Activated CD4-positive, CD25-positive, alpha-beta regulatory T cell treated with anti-CD3 and anti-CD28 coated beads, Interleukin-2, amount 50 U/mL, for 24 hours (primary cell): ENCODE data around the gene TBX10.
"Not testable (repeated sequence)": the region's sequence is repeated elsewhere in the genome, so short reads cannot be mapped to it uniquely, and the experiment has no call there.

ENCODE experiments used
- ATAC-seq, 2 donors: fragments of 150-1000 bp; cut with Tn5 transposase; one replicate each; pipeline ENCODE4 v1.10.0; 2021; ENCODE audit warnings: mild to moderate bottlenecking in 1 of 2, moderate library complexity in 1 of 2

Gene TBX10

DNA sequence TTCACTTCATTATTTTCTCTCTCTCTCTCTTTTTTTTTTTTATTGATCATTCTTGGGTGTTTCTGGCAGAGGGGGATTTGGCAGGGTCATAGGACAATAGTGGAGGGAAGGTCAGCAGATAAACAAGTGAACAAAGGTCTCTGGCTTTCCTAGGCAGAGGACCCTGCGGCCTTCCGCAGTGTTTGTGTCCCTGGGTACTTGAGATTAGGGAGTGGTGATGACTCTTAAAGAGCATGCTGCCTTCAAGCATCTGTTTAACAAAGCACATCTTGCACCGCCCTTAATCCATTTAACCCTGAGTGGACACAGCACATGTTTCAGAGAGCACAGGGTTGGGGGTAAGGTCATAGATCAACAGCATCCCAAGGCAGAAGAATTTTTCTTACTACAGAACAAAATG is 42.1 kb downstream of the TBX10 start:
- ATAC-seq = not testable (repeated sequence)

DNA sequence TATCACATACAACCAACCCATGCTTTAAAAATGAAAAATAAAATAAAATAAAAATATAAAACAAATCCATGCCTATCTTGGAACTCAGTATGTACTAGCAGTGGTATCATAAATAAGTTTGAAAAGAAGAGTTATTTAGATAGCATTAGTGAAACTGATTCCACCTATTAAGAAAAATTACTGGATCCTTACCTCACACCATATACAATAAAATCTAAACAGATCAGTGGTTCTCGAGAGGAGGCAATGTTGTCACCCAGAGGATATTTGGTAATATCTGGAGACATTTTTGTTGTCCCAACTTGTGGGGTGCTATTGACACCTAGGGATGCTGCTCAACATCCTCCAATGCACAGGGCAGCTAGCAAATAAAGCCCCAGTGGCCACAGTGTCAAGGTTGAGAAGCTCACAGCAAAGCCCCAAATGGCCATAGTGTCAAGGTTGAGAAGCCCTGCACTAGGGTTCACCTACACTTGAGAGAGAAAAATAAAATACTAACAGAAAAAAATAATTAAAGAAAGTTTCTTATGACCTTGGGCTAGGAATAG is 42.7 kb downstream of the TBX10 start:
- no peak for ATAC-seq

DNA sequence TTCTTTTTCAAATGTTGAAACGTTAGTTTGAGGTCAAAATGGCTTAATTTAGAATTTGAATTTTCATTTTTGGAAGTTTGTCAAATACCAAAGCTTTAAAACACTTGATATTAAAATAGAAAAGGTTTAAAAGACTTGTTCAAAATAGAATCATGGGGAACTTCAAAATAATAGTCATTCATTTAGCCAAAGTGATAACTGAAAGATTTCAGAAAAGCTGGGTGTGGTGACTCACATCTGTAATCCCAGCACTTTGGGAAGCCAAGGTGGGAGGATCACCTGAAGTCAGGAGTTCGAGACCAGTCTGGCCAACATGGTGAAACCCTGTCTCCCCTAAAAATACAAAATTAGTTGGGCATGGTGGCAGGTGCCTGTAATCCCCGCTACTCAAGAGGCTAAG is 45.1 kb downstream of the TBX10 start:
- no peak for ATAC-seq

DNA sequence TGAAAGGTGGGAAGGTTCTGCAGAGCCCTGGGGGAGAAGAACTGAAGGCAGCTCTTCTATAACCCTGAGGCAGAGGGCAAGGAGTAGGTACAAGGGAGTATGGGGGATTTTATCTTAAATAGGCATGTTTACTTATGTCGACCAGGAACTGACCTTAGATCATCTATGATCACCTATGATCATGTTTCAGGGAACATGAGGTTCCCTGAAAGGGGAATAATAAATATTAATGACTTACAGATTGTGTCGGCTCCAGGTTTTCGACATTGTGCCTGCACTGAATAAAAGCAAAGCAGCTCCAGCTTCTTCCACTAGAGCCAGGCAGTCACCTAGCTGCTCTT is 46.0 kb downstream of the TBX10 start:
- no peak for ATAC-seq

DNA sequence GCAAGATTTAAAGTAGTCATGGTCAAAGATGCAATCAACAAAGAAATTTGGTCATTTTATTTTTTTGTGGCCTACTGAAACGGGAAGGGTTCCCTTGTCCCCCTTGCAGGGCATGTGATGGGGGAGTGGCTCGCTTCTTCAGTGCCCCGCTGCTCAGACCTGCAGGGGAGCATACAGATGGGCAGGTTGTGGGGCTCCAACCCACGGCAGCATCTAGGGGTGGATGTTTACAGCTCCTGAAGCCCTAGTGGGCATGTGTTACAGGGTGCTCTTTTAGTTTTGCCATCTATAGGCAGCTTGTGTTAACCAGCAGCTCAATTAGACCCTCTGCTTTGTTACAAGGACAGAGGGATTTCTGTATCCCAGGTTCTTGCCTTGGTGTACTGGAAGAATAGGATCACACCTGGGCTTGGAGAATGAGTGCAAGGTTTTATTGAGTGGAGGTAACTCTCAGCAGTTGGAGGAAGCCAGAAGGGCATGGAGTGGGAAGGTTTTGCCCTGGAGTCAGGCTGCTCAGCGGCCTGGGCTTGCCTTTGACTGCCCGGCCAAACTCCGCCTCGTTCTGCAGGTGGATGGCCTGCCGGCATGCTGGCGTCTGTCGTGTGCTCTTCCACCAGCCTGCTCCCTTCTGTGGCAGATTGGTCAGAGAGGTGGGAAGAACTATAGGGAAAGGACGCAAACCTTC is 46.5 kb downstream of the TBX10 start:
- no peak for ATAC-seq

DNA sequence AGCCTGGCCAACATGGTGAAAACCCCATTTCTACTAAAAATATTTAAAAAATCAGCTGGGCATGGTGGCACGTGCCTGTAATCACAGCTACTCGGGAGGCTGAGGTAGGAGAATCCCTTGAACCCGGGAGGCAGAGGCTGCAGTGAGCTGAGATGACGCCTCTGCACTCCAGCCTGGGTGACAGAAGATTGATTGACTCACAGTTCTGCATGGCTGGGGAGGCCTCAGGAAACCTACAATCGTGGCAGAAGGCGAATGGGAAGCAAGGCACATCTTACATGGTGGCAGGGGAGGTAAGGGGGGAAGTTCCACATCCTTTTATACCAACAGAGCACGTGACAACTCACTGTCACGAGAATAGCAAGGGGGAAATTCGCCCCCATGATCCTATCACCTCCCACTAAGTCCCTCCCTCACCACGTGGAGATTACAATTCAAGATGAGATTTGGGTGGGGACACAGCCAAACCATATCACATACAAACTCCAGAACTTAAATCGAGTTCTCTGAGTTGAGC is 50.6 kb downstream of the TBX10 start:
- not testable (repeated sequence) for ATAC-seq

DNA sequence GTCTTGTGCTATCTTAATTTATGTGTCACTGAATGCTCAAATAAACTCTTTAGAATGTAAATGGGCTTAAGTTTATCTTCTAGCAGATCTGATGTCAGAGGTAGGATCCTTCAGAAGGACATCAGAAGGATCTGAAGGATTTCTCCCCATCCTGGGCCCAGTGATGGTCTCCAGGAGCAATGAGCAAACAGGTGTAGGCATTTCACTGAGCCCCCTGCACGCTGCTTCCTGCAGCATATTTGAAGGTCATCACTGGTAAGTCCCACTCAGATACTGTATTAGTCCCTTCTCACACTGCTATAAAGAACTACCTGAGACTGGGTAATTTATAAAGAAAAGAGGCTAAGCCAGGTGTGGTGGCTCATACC is 51.4 kb downstream of the TBX10 start:
- no peak for ATAC-seq

DNA sequence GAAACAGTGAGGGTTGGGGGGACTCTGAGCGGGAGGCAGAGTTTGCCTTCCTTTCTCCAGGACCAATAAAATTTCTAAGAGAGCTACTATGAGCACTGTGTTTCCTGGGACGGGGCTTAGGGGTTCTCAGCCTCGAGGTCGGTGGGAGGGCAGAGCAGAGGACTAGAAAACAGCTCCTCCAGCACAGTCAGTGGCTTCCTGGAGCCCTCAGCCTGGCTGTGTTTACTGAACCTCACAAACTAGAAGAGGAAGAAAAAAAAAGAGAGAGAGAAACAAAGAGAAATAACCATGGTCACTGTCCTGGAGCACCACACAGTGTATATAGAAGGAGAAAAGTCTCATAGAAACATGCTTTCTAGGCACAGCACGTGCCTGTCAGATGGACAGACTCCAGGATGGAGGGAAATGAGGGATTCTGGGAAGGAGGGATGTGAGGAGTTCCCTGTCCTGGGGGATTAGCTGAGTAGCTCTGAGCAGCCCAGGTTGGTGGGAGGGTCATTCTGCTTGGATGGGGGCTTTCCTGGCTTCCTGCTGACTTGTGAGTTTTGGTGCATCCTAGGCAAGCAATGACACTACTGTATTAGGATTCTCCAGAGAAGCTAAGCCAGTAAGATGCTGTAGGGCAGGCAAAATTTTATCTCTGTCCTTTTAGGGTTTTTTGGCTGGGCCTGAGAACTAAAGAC is 52.9 kb downstream of the TBX10 start:
- no peak for ATAC-seq

DNA sequence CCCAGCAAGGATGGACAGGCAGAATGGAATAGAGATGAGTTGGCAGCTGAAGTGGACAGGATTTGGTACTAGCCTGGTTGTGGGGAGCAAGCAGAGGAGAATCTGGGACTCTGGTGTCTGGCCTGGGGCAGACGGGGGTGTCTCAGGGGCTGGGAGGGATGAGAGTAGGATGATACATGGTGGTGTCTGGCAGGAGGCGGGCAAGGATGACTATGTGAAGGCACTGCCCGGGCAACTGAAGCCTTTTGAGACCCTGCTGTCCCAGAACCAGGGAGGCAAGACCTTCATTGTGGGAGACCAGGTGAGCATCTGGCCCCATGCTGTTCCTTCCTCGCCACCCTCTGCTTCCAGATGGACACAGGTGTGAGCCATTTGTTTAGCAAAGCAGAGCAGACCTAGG is 53.7 kb downstream of the TBX10 start:
- no peak for ATAC-seq

DNA sequence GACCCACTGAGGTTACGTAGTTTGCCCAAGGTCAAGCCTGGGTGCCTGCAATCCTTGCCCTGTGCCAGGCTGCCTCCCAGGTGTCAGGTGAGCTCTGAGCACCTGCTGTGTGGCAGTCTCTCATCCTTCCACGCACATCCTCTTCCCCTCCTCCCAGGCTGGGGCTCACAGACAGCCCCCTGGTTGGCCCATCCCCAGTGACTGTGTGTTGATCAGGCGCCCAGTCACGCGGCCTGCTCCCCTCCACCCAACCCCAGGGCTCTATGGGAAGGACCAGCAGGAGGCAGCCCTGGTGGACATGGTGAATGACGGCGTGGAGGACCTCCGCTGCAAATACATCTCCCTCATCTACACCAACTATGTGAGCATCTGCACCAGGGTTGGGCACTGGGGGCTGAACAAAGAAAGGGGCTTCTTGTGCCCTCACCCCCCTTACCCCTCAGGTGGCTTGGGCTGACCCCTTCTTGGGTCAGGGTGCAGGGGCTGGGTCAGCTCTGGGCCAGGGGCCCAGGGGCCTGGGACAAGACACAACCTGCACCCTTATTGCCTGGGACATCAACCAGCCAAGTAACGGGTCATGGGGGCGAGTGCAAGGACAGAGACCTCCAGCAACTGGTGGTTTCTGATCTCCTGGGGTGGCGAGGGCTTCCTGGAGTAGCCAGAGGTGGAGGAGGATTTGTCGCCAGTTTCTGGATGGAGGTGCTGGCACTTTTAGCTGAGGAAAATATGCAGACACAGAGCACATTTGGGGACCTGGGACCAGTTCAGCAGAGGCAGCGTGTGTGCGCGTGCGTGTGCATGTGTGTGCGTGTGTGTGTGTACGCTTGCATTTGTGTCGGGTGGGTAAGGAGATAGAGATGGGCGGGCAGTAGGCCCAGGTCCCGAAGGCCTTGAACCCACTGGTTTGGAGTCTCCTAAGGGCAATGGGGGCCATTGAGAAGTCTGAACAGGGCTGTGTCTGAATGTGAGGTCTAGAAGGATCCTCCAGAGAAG is 54.4 kb downstream of the TBX10 start:
- ATAC-seq = no peak

DNA sequence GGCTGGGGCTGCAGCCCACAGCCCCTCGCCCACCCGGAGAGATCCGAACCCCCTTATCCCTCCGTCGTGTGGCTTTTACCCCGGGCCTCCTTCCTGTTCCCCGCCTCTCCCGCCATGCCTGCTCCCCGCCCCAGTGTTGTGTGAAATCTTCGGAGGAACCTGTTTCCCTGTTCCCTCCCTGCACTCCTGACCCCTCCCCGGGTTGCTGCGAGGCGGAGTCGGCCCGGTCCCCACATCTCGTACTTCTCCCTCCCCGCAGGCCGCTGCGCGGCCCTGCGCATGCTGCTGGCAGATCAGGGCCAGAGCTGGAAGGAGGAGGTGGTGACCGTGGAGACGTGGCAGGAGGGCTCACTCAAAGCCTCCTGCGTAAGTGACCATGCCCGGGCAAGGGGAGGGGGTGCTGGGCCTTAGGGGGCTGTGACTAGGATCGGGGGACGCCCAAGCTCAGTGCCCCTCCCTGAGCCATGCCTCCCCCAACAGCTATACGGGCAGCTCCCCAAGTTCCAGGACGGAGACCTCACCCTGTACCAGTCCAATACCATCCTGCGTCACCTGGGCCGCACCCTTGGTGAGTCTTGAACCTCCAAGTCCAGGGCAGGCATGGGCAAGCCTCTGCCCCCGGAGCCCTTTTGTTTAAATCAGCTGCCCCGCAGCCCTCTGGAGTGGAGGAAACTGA is 55.2 kb downstream of the TBX10 start:
- ATAC-seq = peak in 1 of 2 donors; percentile 0

DNA sequence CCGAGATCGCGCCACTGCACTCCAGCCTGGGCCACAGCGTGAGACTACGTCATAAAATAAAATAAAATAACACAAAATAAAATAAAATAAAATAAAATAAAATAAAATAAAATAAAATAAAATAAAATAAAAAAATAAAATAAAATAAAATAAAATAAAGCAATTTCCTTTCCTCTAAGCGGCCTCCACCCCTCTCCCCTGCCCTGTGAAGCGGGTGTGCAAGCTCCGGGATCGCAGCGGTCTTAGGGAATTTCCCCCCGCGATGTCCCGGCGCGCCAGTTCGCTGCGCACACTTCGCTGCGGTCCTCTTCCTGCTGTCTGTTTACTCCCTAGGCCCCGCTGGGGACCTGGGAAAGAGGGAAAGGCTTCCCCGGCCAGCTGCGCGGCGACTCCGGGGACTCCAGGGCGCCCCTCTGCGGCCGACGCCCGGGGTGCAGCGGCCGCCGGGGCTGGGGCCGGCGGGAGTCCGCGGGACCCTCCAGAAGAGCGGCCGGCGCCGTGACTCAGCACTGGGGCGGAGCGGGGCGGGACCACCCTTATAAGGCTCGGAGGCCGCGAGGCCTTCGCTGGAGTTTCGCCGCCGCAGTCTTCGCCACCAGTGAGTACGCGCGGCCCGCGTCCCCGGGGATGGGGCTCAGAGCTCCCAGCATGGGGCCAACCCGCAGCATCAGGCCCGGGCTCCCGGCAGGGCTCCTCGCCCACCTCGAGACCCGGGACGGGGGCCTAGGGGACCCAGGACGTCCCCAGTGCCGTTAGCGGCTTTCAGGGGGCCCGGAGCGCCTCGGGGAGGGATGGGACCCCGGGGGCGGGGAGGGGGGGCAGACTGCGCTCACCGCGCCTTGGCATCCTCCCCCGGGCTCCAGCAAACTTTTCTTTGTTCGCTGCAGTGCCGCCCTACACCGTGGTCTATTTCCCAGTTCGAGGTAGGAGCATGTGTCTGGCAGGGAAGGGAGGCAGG is 56.0 kb downstream of the TBX10 start, which contains the start of gene GSTP1:
Gene GSTP1, plus strand, starts transcription at position 566 of the 958 bp plus-strand sequence. Its CDS starts 32 bp downstream, at position 598.
- ATAC-seq = peak; percentile 91 to 94

DNA sequence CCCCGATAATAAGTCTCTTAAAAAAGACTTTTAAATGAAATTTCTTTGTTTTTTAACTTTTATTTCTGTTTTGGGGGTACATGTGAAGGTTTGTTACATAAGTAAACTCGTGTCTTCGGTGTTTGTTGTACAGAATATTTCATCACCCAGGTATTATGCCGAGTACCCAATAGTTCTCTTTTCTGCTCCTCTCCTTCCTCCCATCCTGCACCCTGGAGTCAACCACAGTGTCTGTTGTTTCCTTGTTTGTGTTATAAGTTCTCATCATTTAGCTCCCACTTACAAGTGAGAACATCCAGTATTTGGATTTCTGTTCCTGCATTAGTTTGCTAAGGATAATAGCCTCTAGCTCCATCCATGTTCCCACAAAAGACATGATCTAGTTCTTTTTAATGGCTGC is 57.6 kb downstream of the TBX10 start:
- no peak for ATAC-seq

DNA sequence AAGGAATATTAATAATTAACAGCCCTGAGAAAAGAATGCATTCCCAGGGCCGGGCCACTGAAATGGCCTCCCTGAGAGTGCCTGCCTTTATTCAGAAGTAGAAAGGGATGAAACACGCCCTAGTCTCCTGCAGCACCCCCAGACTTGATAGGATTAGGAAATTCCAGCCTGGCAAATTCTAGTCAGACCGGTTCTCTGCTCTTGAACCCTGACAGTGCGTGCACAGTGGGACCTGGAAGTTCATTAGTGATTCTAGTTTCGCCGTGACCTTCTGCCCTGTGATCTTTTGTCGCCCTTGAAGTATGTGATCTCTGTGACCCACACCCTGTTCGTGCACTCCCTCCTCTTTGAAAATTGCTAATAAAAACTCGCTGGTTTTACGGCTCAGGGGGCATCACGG is 58.1 kb downstream of the TBX10 start:
- no peak for ATAC-seq
